HFFc6 (cell line): ENCODE measurements around the gene SHE. TPM values are rescaled to one million over a fixed set of nuclear protein-coding genes. Genes with fewer than 3 reads are reported as not detected.

ENCODE experiments used
- DNase-seq: peaks from one replicate; pipeline ENCODE4 v3.0.0-alpha.2; 2018
- H3K27ac Mint-ChIP-seq: 2 replicates; pipeline ENCODE4 v1.8.0; 2020; ENCODE audit warnings: mild to moderate bottlenecking, mixed read lengths
- H3K27me3 Mint-ChIP-seq: 2 replicates; pipeline ENCODE4 v1.8.0; 2021; ENCODE audit warnings: mild to moderate bottlenecking, moderate library complexity, mixed read lengths; ENCODE audit not compliant: insufficient read depth
- H3K36me3 Mint-ChIP-seq: 2 replicates; pipeline ENCODE4 v1.8.0; 2021; ENCODE audit warnings: low read depth, mixed read lengths
- H3K4me1 Mint-ChIP-seq: 2 replicates; pipeline ENCODE4 v1.8.0; 2020; ENCODE audit warnings: low read depth, mixed read lengths
- H3K4me3 Mint-ChIP-seq: 2 replicates; pipeline ENCODE4 v1.8.0; 2020; ENCODE audit warnings: mild to moderate bottlenecking, moderate library complexity, mixed read lengths
- H3K9me3 Mint-ChIP-seq: 2 replicates; pipeline ENCODE4 v1.8.0; 2020; ENCODE audit warnings: mild to moderate bottlenecking, mixed read lengths
- CTCF ChIP-seq: fragments of 200-600 bp; sonication (generic); IDR thresholded peaks from 2 replicates; pipeline ENCODE4 v1.5.0; 2021; ENCODE audit warnings: antibody characterized with exemption, mild to moderate bottlenecking
- total RNA-seq, 6 experiments: library from RNA; stranded (reverse); fragmentation: NEBNext Ultra II Directional; extraction: Animal tissue kit (Norgen Biotek cat#: 25700); gene quantifications; 2 replicates in 1 of 6; 3 replicates in 5 of 6; pipeline ENCODE4 v1.2.3, GENCODE V29; 2021

SHE gene
- total RNA-seq, 6 experiments from 2014 or later, result not detected

- Mint-ChIP-seq H3K4me3 (no peak overlapping the region), H3K27me3 (peaks cover 58% of the 10 kb centered on the region), H3K27ac (no peak overlapping the region), H3K4me1 (no peaks in the 10 kb centered on the region), H3K36me3 (no peaks in the 10 kb centered on the region), H3K9me3 (peaks cover 8% of the 10 kb centered on the region)
- no peak for DNase-seq
- TF ChIP-seq CTCF, result no peak
These were observed 1.7 kb upstream of the SHE start for GRCh38 chr1:154503898-154504297.

GRCh38 chr1:154502744-154503115, 518 bp upstream of the SHE start:
- no peak overlapping the region for H3K4me3 Mint-ChIP-seq
- H3K36me3 Mint-ChIP-seq, result no peaks in the 10 kb centered on the region
- TF ChIP-seq CTCF, result no peak
- no peaks in the 10 kb centered on the region for H3K4me1 Mint-ChIP-seq
- DNase-seq, result no peak
- peaks cover 8% of the 10 kb centered on the region for H3K9me3 Mint-ChIP-seq
- H3K27ac Mint-ChIP-seq, result no peak overlapping the region
- peaks cover 56% of the 10 kb centered on the region for H3K27me3 Mint-ChIP-seq

GRCh38 chr1:154501423-154502065, 668 bp downstream of the SHE start:
- no peak for DNase-seq
- Mint-ChIP-seq H3K27ac (no peak overlapping the region), H3K4me3 (no peak overlapping the region), H3K4me1 (no peaks in the 10 kb centered on the region), H3K9me3 (peaks cover 8% of the 10 kb centered on the region), H3K27me3 (peaks cover 53% of the 10 kb centered on the region), H3K36me3 (no peaks in the 10 kb centered on the region)
- no peak for TF ChIP-seq CTCF

- no peak for TF ChIP-seq CTCF
- no peak for DNase-seq
- Mint-ChIP-seq H3K9me3 (no peaks in the 10 kb centered on the region), H3K27ac (no peak overlapping the region), H3K36me3 (no peaks in the 10 kb centered on the region), H3K27me3 (peaks cover 49% of the 10 kb centered on the region), H3K4me1 (no peaks in the 10 kb centered on the region), H3K4me3 (no peak overlapping the region)
These were observed 1.7 kb downstream of the SHE start for GRCh38 chr1:154500533-154500932.

- H3K4me1 Mint-ChIP-seq, result no peaks in the 10 kb centered on the region
- no peak for TF ChIP-seq CTCF
- no peak for DNase-seq
- no peak overlapping the region for H3K27ac Mint-ChIP-seq
- peaks cover 47% of the 10 kb centered on the region for H3K27me3 Mint-ChIP-seq
- no peak overlapping the region for H3K4me3 Mint-ChIP-seq
- no peaks in the 10 kb centered on the region for H3K36me3 Mint-ChIP-seq
- H3K9me3 Mint-ChIP-seq, result no peaks in the 10 kb centered on the region
These were observed 2.8 kb downstream of the SHE start for GRCh38 chr1:154499446-154499845.
